GM10248 (cell line): Measurements from ENCODE around the gene PPP1R1C.

Experiments used
- CTCF ChIA-PET: fragments of 300-600 bp; sonication (Branson Sonifier 250); formaldehyde crosslinking; extraction: SDS; loops from one replicate; lab custom pipeline; 2021; ENCODE audit warnings: antibody characterized with exemption; lab: Yijun Ruan, JAX
- POLR2A ChIA-PET: fragments of 350-650 bp; sonication (Branson Sonifier 250); formaldehyde crosslinking; extraction: SDS; loops from one replicate; lab custom pipeline; 2020; ENCODE audit warnings: antibody characterized with exemption; lab: Yijun Ruan, JAX
- DNase-seq: peaks from one replicate; pipeline ENCODE4 v3.0.0; 2012; ENCODE audit errors: extremely low spot score
- CTCF ChIP-seq: IDR thresholded peaks from 2 replicates; pipeline ENCODE4 v1.5.1; 2012; ENCODE audit warnings: mild to moderate bottlenecking, low read depth; ENCODE audit errors: extremely low read depth, missing control alignments, control extremely low read depth

PPP1R1C gene

DNA sequence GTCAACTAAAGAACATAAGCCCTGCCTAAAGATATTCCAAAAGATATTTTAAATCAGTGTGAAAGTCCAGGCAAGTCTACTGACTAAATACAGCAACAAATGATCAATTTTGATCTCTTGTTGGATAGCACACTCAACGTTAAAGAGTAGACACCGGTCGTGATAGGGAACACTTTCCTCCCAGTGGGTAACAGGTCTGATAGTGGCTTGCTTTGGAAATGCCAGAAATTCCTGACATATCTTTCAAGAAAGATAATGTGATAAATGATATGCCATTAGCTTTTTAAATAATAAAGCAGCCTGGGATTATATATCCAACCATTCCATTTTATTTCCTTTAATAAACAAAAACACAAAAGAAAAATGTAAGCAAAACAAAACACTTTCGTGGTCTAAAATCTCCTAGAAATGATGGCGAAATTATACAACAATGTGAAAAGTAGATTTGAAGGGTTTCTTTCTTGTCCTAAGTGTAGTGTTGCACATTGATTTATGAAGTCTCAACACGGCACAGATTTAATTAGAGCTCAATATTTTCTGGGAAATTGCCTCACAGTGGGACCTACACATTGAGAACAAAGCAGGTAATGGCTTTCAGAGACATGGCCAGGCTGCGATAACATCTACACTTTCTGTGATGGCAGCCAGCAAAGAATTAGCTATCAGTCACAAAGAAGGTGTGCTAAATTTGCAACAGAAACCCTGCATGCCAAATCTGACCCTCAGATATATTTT, 158.6 kb downstream of the PPP1R1C start:
- POLR2A ChIA-PET, result no interaction called here
- CTCF ChIA-PET, result interaction anchor here (1.3 to 1.8 kb wide), 2 partner anchors 9 to 19 kb away, joined by 3 to 6 read pairs; no protein-coding TSS in a partner anchor
- no peak for TF ChIP-seq CTCF
- DNase-seq, result no peak

GRCh38 chr2:182144776-182145165, 159.1 kb downstream of the PPP1R1C start:
- POLR2A ChIA-PET, result no interaction called here
- no peak for DNase-seq
- TF ChIP-seq CTCF, result no peak
- CTCF ChIA-PET, result interaction anchor here (1.3 to 1.8 kb wide), 2 partner anchors 8 to 18 kb away, joined by 3 to 6 read pairs; no protein-coding TSS in a partner anchor

DNA sequence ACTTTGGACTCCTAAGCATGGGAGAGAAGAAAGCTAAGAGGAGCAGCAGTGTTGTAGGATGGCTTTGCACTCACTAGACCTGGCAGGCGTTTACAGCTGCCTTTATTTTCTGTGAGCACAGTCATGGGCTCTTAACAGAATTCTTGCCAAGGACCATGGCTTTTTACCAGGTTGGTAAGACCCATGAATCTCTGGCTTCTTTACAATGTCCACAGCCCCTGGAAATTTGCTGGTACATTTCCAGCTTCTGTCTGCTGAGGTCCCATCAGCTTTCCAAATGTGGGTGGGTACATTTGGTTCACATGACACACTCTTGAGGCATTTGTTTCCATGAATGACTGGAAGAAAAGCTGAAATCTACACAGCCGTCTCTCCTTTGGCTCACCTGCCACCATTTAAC, 162.7 kb downstream of the PPP1R1C start:
- TF ChIP-seq CTCF, result no peak
- ChIA-PET CTCF (no interaction called here), POLR2A (interaction anchor here (0.5 kb wide), 1 partner anchor 466 kb away, joined by 3 read pairs; no protein-coding TSS in a partner anchor)

GRCh38 chr2:182163878-182164277, 178.2 kb downstream of the PPP1R1C start:
- no peak for TF ChIP-seq CTCF
- POLR2A ChIA-PET, result no interaction called here
- no peak for DNase-seq
- CTCF ChIA-PET, result interaction anchor here (1.1 kb wide), 1 partner anchor 20 kb away, joined by 3 read pairs; no protein-coding TSS in a partner anchor

More for the DNA sequence above, 162.7 kb downstream of the PPP1R1C start:
- DNase-seq, result no peak

GRCh38 chr2:182164686-182165085, 179.0 kb downstream of the PPP1R1C start:
- ChIA-PET CTCF (no interaction called here), POLR2A (no interaction called here)
- no peak for TF ChIP-seq CTCF
- no peak for DNase-seq

DNA sequence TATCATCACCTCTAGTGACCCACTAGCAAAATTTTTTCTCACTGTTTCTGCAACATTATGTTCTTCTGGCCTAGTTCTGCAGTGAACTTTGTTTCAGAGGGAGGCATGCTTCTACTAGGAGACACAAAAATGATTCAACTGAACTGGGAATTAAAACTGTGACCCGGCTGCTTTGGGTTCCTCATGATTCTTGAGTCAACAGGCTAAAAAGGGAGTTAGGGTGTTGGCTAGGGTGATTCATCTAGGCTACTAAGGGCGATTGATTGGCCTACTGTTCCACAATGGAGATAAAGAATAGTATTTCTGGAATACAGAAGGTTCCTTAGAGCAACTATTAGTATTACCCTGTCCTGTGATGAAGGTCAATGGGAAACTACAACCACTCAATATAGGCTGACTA, 179.5 kb downstream of the PPP1R1C start:
- ChIA-PET POLR2A (no interaction called here), CTCF (no interaction called here)
- TF ChIP-seq CTCF, result no peak
- no peak for DNase-seq
